M059J (cell line): ENCODE results near the gene STX4. TPM values are rescaled to one million over a fixed set of nuclear protein-coding genes. Genes with fewer than 3 reads are reported as not detected.
A peak's percentile ranks its signal among the peaks of the same experiment; 100 is the strongest.

ENCODE experiments used
- DNase-seq: peaks from one replicate; pipeline ENCODE4 v3.0.0-alpha.2; 2012; ENCODE audit warnings: low read depth
- total RNA-seq: library from RNA; depleted of rRNA; stranded (reverse); fragments of >200 nt; shearing (Covaris generic); gene quantifications from 2 replicates; pipeline ENCODE4 v1.2.3, GENCODE V29; 2014; rRNA removed

Gene STX4
- total RNA-seq = 11.7 and 26.7 TPM in 2 replicates

GRCh38 chr16:31032736-31033708, at the start of gene STX4:
Gene STX4, plus strand, starts transcription at chr16:31033558. Its CDS starts 248 bp downstream, at chr16:31033806.
- DNase-seq = peak; percentile 98

- no peak for DNase-seq
Measured at GRCh38 chr16:30983898-30984610, 49.3 kb upstream of the STX4 start.

GRCh38 chr16:30984669-30985400, 48.5 kb upstream of the STX4 start, which contains the start of gene HSD3B7:
Gene HSD3B7, plus strand, starts transcription at chr16:30985207. Its CDS starts 452 bp downstream, at chr16:30985659.
- DNase-seq = peak; percentile 76

GRCh38 chr16:30985401-30986128, 47.8 kb upstream of the STX4 start:
- DNase-seq = peak; percentile 61

GRCh38 chr16:30986129-30986991, 47.0 kb upstream of the STX4 start:
- DNase-seq = no peak

- DNase-seq = no peak
Measured at GRCh38 chr16:30987581-30988190, 45.7 kb upstream of the STX4 start.

GRCh38 chr16:30989469-30990047, 43.8 kb upstream of the STX4 start:
- no peak for DNase-seq

- DNase-seq = no peak
Measured at GRCh38 chr16:30990105-30990504, 43.3 kb upstream of the STX4 start.

GRCh38 chr16:30991052-30991451, 42.3 kb upstream of the STX4 start:
- no peak for DNase-seq

- DNase-seq = no peak
Measured at GRCh38 chr16:30992276-30992780, 41.0 kb upstream of the STX4 start.

GRCh38 chr16:30992931-30993816, 40.2 kb upstream of the STX4 start:
- no peak for DNase-seq

- no peak for DNase-seq
Measured at GRCh38 chr16:30995927-30996323, 37.4 kb upstream of the STX4 start.

- no peak for DNase-seq
Measured at GRCh38 chr16:30996324-30996984, 36.9 kb upstream of the STX4 start.

GRCh38 chr16:30996985-30997724, 36.2 kb upstream of the STX4 start:
- DNase-seq = peak; percentile 68

- peak; percentile 96 for DNase-seq
Measured at GRCh38 chr16:30997725-30998711, 35.3 kb upstream of the STX4 start.
